LNCaP clone FGC (cell line): ENCODE measurements around the gene MRAP2.

Experiments
- DNase-seq: peaks from one replicate; pipeline ENCODE4 v3.0.0-alpha.2; 2011; ENCODE audit warnings: low read depth
- H3K4me3 ChIP-seq: 2 replicates; pipeline ENCODE4 v1.5.1; 2011; ENCODE audit warnings: mild to moderate bottlenecking, low read depth, low read length, control low read depth
- TF ChIP-seq, protein P1 (sequence below): IDR thresholded peaks from 2 replicates; pipeline ENCODE4 v1.5.1; 2012; ENCODE audit warnings: mild to moderate bottlenecking; ENCODE audit not compliant: control insufficient read depth, insufficient read depth; ENCODE audit errors: extremely low read depth

Gene MRAP2, protein sequence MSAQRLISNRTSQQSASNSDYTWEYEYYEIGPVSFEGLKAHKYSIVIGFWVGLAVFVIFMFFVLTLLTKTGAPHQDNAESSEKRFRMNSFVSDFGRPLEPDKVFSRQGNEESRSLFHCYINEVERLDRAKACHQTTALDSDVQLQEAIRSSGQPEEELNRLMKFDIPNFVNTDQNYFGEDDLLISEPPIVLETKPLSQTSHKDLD

DNA sequence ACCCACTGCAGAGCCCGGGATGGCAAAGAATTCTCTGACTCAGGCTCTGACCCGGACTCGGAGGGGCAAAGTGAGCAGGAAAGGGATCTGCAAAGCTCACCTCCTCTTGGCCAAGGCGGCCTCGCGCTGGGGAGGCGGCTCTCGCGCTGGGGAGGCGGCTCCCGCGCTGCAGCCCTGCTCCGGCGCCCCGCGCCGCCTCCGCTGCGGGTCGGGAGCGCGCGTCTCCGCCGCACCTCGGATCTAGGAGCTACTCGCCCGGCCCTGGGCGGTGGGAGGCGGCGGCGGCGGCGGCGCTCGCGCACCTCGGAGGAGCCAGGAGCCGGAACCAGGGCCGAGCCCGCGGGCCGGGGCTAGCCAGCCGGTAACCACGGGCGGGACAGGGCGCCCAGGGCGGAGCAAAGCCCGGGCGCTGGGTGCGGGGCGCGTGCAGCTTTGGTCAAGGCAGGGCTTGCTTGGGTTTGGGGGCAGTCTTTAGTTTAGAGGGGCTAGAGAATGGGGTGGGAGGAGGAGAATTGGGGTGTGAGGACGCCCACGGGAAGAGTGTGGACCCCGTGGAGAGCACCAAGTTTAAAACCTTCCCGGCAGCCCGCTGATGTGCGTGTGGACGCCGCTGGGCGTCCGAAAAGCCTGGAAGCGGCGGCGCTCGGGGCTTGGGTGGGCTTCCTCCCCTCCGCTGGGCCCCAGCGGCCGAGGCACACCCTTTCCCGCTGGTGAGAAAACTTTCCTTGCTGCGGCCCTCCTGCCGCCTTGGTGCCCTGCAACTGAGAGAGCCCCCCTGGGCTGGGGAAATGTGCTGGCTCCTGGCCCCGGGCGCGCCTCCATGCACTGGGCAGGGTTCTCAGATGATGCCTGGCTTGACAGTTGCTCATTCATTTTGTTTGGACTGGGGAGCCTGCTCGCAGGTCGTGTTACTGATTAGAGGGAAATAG lies at the start of gene MRAP2:
TSS of gene MRAP2 (plus strand) at position 250 of the 929 bp plus-strand sequence. CDS start 21,547 bp downstream, outside the sequence.
- no peak for DNase-seq
- TF ChIP-seq, protein P1, sequence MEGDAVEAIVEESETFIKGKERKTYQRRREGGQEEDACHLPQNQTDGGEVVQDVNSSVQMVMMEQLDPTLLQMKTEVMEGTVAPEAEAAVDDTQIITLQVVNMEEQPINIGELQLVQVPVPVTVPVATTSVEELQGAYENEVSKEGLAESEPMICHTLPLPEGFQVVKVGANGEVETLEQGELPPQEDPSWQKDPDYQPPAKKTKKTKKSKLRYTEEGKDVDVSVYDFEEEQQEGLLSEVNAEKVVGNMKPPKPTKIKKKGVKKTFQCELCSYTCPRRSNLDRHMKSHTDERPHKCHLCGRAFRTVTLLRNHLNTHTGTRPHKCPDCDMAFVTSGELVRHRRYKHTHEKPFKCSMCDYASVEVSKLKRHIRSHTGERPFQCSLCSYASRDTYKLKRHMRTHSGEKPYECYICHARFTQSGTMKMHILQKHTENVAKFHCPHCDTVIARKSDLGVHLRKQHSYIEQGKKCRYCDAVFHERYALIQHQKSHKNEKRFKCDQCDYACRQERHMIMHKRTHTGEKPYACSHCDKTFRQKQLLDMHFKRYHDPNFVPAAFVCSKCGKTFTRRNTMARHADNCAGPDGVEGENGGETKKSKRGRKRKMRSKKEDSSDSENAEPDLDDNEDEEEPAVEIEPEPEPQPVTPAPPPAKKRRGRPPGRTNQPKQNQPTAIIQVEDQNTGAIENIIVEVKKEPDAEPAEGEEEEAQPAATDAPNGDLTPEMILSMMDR, result no peak
- peak within 1 kb of the TSS; percentile 42 for H3K4me3 ChIP-seq

DNA sequence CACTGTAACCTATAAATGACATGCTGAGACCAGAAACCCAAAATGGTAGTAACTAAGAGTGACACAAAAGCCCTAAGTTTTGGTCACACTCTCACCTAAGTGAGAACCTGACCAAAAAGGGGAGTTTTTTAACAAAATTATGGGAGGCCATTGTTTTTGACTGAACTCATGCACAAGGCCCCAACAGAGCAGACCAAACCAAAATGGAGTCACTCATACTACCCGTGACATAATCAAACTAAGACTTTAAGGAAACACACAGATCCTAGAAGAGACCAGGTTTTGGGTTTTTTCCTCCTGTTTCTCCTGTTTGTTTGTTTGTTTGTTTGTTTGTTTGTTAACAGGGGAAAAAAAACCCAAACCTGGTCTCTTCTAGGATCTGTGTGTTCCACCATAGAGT lies 49.2 kb upstream of the MRAP2 start:
- DNase-seq, result no peak
- TF ChIP-seq, protein P1, result no peak
- no peak overlapping the region for H3K4me3 ChIP-seq

DNA sequence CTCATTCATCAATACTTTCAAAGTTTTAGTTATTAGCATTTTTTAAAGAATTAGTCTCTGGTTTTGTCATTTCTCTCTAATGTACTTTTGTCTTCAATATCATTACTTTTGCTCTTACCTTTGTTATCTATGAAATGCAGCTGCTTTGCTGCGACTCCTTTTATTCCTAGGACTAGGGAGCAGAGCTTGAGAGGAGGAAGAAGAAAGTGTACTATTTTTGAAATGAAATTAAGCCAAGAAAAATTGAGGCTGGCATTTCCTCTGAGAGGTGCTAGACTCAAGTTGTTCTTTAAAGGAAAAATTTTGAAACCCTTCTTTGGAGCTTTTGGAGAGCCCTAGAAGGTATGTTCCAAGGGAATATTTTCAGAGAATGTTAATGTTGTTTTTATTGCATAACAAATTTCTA lies 48.3 kb upstream of the MRAP2 start:
- TF ChIP-seq, protein P1, result no peak
- DNase-seq, result no peak
- no peak overlapping the region for H3K4me3 ChIP-seq

DNA sequence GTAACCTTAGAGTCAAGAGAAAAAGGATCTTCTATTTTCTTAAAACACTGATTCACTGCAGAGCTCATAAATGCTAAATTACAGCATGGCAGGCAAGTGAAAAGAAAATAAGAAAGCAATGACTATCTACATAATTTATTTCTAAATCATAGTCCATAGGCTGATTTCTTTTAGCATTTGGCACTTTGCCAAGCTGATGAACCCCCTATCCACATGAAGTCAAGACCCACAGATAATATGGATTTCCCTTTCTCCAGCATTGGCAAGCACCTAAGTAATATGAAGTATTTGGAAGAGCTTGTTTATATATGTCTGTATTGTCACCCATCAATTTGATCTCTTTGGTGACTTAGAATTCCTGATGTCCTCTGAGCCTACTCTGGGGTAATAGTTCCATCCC lies 47.9 kb upstream of the MRAP2 start:
- DNase-seq, result no peak
- no peak overlapping the region for H3K4me3 ChIP-seq
- TF ChIP-seq, protein P1, result no peak

DNA sequence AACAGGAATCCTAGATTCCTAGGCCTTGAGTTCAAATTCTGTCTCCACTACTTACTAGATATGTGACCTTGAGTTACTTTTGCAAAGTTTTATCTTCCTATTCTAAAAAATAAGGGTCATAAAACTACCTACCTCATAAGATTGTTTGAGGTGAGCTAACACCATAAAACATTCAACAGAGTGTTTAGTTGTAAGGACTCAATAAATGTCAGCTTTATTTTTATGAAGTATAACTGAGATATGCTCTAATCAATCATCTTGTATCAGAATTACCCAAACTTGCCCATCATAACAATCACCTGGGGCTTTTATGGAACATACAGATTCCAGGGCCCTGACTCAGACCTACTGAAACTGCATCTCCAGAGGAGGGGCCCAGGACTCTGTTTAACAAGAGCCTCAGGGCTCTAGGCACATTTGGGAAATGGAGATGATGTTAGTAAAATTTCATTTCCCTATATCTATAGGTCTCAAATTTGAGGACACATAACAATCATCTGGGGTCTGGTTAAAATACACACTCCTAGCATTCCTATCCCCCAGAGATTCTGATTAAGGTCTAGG lies 35.5 kb upstream of the MRAP2 start:
- no peak overlapping the region for H3K4me3 ChIP-seq
- no peak for DNase-seq
- TF ChIP-seq, protein P1, result no peak

DNA sequence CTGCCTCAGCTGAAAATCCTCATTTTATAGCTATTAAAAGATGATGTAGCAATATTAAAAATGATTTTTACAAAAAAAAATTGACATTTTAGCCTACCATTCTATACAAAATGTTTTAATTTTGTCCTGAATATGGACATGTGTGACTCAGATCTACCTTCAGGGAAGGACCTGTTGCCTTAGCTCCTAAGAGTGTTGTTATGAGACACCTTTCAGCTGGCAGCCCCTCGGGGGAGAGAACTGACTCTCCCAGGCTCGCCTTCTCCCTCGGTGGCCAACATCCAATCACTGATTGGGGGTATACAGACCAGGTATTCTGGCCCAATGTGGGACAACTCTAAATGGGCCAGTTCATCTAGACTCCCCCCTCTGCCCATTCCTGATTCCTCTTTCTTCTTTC lies 32.5 kb upstream of the MRAP2 start:
- TF ChIP-seq, protein P1, result no peak
- no peak for DNase-seq
- H3K4me3 ChIP-seq, result no peak overlapping the region
